Body of pancreas (tissue), 4 donors: ENCODE results near the gene NXPH1. TPM values are rescaled to one million over a fixed set of nuclear protein-coding genes. Genes with fewer than 3 reads are reported as not detected.

Experiments
- ATAC-seq: fragments of 150-250 bp; one replicate; pipeline ENCODE4 v1.9.1; 2016
- DNase-seq, 4 donors: peaks; one replicate each; pipeline ENCODE4 v3.0.0-alpha.2; 2019
- H3K27ac ChIP-seq, 4 donors: fragments of 200-600 bp; sonication (generic); 1 replicate in 3 of 4; 2 replicates in 1 of 4; pipeline versions ENCODE4 v1.5.1 to v1.6.1; 2016 to 2019; ENCODE audit warnings: mild to moderate bottlenecking in 1 of 4, mixed read lengths in 1 of 4, moderate library complexity in 1 of 4
- H3K27me3 ChIP-seq, 2 donors: fragments of 200-600 bp; sonication (generic); one replicate each; pipeline ENCODE4 v1.6.0; 2016; ENCODE audit warnings: mild to moderate bottlenecking in 1 of 2
- H3K36me3 ChIP-seq, 2 donors: fragments of 200-600 bp; sonication (generic); replicated peaks in 1 of 2; 2 replicates each; pipeline ENCODE4 v1.5.1; 2016; ENCODE audit warnings: low read depth in 2 of 2; ENCODE audit not compliant: insufficient read depth in 1 of 2
- H3K4me1 ChIP-seq: fragments of 200-600 bp; sonication (generic); one replicate; pipeline ENCODE4 v1.6.0; 2016
- H3K4me3 ChIP-seq, 2 donors: fragments of 200-600 bp; sonication (generic); 1 replicate in 1 of 2; 2 replicates in 1 of 2; pipeline ENCODE4 v1.5.1; 2016 to 2019
- H3K9me3 ChIP-seq, 3 donors: fragments of 200-600 bp; sonication (generic); 1 replicate in 2 of 3; 2 replicates in 1 of 3; pipeline ENCODE4 v1.5.1; 2016
- POLR2A ChIP-seq, 3 donors: fragments of 450-650 bp; IDR thresholded peaks; one replicate each; pipeline ENCODE4 v1.6.1; 2016; ENCODE audit warnings: antibody characterized with exemption in 3 of 3, mild to moderate bottlenecking in 2 of 3
- whole genome bisulfite sequencing, 2 donors: methylation state at CpG; one replicate each; pipeline ENCODE4 v1.1.5; 2017; 5-methylcytosine and 5-hydroxymethylcytosine counted together
- intact Hi-C: fragments of 100-400 bp; cut with DNase I; formaldehyde crosslinking; loops from one replicate; pipeline ENCODE4 v1.15.1; 2023
- total RNA-seq, 2 donors: library from RNA; depleted of rRNA; stranded (reverse); fragments of >200 nt; gene quantifications; one replicate each; pipeline ENCODE4 v1.1.0, GENCODE V29; 2016
- TF ChIP-seq, protein P1 (sequence below), 7 experiments: fragments of 450-650 bp in 4 of 7; fragments of 200-600 bp in 3 of 7; sonication (generic) in 3 of 7; IDR thresholded peaks; one replicate each; pipeline ENCODE4 v1.5.1; 2016 to 2019; ENCODE audit warnings: antibody characterized with exemption in 7 of 7

NXPH1 gene
- total RNA-seq, 2 donors from 2014 or later: not detected

DNA sequence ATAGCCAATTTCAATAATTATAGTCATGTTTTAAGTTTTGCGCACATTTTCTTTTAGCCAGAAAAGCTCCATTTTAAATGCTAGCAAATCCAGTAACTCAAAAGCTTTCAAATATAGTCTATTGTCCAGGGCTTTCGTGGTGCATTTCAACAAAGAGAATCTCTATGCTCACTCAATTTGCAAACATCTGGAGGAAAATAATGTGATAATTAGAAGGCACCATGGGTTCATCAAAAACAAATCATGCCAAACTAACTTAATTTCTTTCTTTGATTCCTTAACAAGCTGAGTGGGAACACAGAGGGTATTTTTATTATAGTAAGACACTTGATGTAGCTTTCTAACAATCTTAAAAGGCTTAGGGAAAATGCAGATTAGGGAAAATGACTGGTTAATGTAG, 179.8 kb downstream of the NXPH1 start:
- Histone ChIP-seq H3K9me3 (no peaks in the 10 kb centered on the region), H3K27me3 (no peaks in the 10 kb centered on the region), H3K4me1 (no peaks in the 10 kb centered on the region), H3K4me3 (no peak overlapping the region), H3K36me3 (no peaks in the 10 kb centered on the region), H3K27ac (no peak overlapping the region)
- WGBS, 2 donors: 76 to 90% methylated on average over 2 of the region's 2 CpGs
- no peak for DNase-seq
- no peak for TF ChIP-seq POLR2A (IDR thresholded peaks at IDR 0.05)
- TF ChIP-seq, protein P1, sequence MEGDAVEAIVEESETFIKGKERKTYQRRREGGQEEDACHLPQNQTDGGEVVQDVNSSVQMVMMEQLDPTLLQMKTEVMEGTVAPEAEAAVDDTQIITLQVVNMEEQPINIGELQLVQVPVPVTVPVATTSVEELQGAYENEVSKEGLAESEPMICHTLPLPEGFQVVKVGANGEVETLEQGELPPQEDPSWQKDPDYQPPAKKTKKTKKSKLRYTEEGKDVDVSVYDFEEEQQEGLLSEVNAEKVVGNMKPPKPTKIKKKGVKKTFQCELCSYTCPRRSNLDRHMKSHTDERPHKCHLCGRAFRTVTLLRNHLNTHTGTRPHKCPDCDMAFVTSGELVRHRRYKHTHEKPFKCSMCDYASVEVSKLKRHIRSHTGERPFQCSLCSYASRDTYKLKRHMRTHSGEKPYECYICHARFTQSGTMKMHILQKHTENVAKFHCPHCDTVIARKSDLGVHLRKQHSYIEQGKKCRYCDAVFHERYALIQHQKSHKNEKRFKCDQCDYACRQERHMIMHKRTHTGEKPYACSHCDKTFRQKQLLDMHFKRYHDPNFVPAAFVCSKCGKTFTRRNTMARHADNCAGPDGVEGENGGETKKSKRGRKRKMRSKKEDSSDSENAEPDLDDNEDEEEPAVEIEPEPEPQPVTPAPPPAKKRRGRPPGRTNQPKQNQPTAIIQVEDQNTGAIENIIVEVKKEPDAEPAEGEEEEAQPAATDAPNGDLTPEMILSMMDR (IDR thresholded peaks at IDR 0.05): no peak
- intact Hi-C loops: no loop called here
- no peak for ATAC-seq

DNA sequence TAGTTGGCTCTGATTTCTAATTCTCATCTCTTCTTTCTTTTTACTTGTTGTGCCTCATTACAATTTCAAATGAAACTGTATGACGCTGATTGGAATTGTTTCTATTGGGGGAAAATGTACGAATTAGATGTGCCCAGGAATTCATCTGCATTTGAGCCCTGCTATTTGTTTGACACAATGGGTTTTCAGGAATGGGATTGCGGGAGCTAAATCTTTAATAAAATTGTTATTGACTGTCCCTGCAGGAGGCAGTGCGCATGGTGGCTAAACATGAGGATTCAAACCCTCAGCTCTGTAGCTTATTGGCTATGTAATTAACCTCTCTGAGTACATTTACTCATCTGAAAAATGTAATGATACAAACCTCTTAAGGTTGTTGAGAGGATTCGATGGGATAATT, 181.6 kb downstream of the NXPH1 start:
- ATAC-seq: no peak
- Histone ChIP-seq H3K9me3 (no peaks in the 10 kb centered on the region), H3K4me1 (no peaks in the 10 kb centered on the region), H3K27ac (no peak overlapping the region), H3K4me3 (no peak overlapping the region), H3K36me3 (no peaks in the 10 kb centered on the region), H3K27me3 (no peaks in the 10 kb centered on the region)
- TF ChIP-seq, protein P1 (IDR thresholded peaks at IDR 0.05): no peak
- TF ChIP-seq POLR2A (IDR thresholded peaks at IDR 0.05): no peak
- intact Hi-C loops: no loop called here
- 48 to 54% methylated on average over 5 of the region's 5 CpGs for WGBS, 2 donors
- no peak for DNase-seq

DNA sequence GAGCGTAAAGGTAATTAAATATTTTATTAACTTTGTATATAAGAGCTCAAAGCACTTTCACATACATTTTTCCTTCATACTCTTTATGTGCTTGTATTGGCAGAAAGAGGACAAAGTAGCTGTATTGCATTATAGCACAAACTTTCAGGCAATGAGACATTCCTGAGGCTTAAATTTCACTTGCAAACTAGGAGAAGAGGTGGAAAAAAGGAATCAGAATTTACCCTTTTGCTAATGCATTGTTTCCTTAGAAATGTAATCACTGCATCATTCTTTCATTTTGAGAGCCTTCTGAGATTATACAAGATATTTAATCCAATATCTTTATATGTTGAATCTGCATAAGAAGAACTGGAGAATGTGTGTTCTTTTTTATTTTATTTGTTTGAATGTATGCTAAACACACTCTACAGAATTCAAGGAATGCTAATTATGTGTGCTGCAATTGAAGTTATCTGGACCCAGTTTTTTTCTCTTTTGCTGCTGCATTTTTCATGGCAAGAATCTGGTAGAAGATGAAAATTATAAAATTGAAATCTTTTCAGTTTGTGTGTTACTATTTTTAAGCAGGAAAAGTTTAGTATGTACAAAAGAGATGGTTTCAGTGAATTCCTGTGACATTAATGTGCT, 185.1 kb downstream of the NXPH1 start:
- TF ChIP-seq POLR2A (IDR thresholded peaks at IDR 0.05): no peak
- TF ChIP-seq, protein P1 (IDR thresholded peaks at IDR 0.05): no peak

DNA sequence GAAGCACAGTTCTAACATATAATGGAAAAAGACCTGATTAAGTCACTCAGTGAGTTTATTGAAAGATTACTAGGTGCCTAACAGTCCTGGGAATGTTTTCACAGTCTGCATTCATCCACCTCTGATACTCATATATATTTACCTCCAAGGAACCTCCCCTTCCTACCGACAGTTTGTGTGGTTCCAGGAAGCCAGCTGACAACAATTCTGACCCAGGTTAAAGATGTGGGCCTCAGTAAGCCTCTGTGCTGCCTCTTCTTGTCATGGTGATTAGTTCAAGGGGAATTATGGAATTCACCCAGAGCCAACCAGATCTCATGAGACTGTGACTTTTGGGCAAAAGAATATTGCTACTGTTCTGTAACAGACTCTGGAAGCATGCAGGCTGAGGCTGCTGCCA, 186.8 kb downstream of the NXPH1 start:
- TF ChIP-seq, protein P1 (IDR thresholded peaks at IDR 0.05): no peak
- no peak for TF ChIP-seq POLR2A (IDR thresholded peaks at IDR 0.05)
- intact Hi-C loops: no loop called here
- 5 to 29% methylated on average over 1 of the region's 1 CpG for WGBS, 2 donors
- Histone ChIP-seq H3K27me3 (no peaks in the 10 kb centered on the region), H3K36me3 (no peaks in the 10 kb centered on the region), H3K4me3 (no peak overlapping the region), H3K9me3 (no peaks in the 10 kb centered on the region), H3K4me1 (no peaks in the 10 kb centered on the region), H3K27ac (no peak overlapping the region)
- ATAC-seq (no peak), DNase-seq (no peak)

More for the DNA sequence above, 185.1 kb downstream of the NXPH1 start:
- Histone ChIP-seq H3K27ac (no peak overlapping the region), H3K27me3 (no peaks in the 10 kb centered on the region), H3K36me3 (no peaks in the 10 kb centered on the region), H3K4me1 (no peaks in the 10 kb centered on the region), H3K9me3 (no peaks in the 10 kb centered on the region), H3K4me3 (no peak overlapping the region)
- no peak for ATAC-seq
- DNase-seq: no peak
- 76 to 82% methylated on average over 1 of the region's 1 CpG for WGBS, 2 donors
- intact Hi-C loops: no loop called here

DNA sequence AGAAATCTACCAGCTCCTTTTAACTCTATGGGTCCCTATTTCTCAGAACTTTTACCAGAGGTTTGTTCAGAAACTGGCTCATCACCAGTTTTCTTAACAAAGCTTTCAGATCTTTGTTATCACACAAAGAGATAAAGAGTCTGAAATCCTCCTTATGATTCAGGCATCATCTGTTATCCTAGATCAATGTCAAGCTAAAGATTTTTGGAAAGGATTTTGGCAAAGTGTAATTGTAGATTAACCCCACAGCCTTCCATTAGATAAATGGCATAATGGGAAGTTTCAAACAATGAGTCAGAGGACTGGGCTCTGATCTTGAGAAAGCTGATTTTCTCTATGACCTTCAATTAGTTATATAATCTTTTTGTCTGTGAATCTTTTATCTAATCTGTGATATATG, 192.2 kb downstream of the NXPH1 start:
- no peak for ATAC-seq
- H3K4me1 ChIP-seq: no peaks in the 10 kb centered on the region
- no peak for DNase-seq
- no peak overlapping the region for H3K4me3 ChIP-seq
- no peaks in the 10 kb centered on the region for H3K9me3 ChIP-seq
- no peak overlapping the region for H3K27ac ChIP-seq
- H3K27me3 ChIP-seq: no peaks in the 10 kb centered on the region
- H3K36me3 ChIP-seq: no peaks in the 10 kb centered on the region
- no peak for TF ChIP-seq POLR2A (IDR thresholded peaks at IDR 0.05)
- TF ChIP-seq, protein P1 (IDR thresholded peaks at IDR 0.05): no peak
- intact Hi-C loops: no loop called here
